Muscle of back (tissue), 11 donors: ENCODE results near the gene JUP. TPM values are rescaled to one million over a fixed set of nuclear protein-coding genes. Genes with fewer than 3 reads are reported as not detected.

Source experiments
- DNase-seq, 3 donors: peaks; one replicate each; pipeline versions ENCODE4 v3.0.0 to v3.0.0-alpha.2; 2013
- polyA plus RNA-seq, 10 donors: library from polyadenylated mRNA; unstranded; fragments of 120-200 nt; gene quantifications; one replicate each; pipeline ENCODE4 v1.2.1, GENCODE V29; 2013; ENCODE audit not compliant: insufficient read length in 10 of 10

Gene JUP
- polyA plus RNA-seq, 10 donors, result 26.8 to 68.0 (median 32.1) TPM

GRCh38 chr17:41725134-41725533, 61.4 kb downstream of the JUP start:
- DNase-seq, result no peak

DNA sequence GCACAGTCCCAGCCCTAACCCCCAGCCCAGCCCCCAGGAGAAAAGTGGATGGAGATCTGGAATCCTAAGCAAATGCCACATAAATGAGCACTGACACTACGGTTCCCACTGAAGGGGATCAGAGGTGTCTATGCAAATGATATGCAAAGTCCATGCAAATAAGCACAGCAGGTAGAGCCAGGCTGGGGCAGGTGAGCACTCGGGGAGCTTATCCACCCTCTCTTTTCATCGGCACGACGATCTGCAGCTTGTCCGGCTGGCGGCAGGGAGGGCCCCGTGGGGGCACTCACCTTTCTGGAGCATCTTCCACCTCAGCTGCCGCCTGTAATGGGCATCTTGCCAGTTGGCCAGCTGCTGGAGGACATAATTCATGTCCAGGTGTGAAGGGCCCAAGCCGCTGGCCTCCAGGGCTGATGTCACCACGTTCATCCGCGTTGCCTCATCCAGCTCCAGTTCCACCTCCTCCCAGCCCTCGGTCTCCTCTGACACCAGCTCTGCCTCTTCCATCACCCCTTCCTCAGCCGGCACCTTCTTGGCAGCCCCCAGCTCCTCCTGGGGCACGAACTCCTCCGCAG, 61.9 kb downstream of the JUP start:
- no peak for DNase-seq

GRCh38 chr17:41723801-41724475, 62.6 kb downstream of the JUP start:
- DNase-seq, result no peak

DNA sequence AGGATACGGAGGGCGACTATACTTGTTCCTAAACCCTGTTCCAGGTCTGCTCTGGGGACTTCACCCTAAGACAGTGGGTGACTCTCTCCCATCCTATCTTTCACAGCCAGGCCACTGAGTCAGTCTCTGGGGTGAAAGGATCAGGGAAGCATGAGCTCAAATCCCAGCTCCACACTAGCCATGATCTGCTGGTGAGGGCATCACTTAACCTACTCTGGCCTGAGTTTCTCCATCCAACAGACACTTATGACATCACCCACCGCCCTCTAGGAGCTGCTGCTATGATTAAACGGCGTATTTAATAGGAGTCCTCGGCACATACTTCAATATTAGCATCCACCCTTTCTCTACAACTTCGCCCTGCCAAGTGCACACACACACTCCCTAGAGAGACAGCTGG, 64.3 kb downstream of the JUP start:
- DNase-seq, result no peak

DNA sequence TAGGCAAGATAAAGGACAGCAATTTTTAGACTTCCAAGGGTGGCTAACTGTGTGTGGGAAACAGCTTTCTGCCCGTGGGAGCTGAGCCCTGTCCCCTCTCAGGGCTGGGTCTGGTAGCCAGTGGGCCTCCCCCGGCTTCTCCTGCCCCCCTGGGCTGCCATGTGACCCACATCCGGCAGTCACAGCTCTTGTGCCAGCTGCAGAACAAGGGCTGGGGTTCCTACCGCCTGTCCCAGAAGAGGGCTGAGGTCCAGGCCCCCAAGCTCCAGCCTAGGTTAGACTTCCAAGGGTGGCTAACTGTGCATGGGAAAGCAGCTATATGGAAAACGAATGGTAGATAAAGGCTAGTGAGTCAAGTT, 68.2 kb downstream of the JUP start:
- DNase-seq, result no peak

DNA sequence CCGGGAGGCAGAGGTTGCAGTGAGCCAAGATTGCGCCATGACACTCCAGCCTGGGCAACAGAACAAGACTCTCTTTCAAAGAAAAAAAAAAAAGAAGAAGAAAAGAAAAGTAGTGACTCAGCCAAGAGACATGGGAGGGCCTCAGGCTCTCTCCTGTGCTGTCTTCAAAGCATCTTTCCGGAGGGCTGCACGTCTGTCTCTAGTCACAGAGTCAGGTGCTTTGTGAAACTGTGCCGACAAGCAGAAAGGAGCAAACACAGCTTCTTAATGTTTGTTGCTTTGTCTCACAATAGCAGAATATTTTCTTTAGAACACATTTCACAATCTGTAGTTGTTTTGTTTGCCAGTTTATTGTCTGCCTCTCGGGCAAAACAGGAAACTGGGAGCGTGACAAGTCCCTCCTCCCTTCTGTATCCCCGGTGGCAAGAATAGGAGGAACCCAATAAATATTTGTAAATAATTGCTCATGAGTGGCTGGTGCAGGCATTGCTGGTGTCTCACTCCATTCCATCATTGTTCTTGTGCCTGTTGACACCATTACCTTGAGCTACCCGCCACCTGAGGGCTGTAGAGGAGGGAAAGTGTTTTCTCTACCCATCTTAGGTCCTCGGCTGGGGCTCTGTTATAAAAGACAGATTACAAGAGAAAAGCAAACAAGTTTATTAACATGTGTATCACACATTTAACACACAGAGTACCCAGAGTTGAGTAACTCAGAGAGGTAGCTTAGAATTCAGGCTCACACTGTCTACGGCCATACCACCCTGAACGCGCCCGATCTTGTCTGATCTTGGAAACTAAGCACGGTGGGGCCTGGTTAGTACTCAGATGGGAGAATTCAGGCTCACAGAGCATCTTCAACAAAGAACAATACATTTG, 68.9 kb downstream of the JUP start:
- no peak for DNase-seq

GRCh38 chr17:41711669-41712400, 74.7 kb downstream of the JUP start, which contains the start of gene GAST:
Gene GAST, plus strand, starts transcription at chr17:41712331. Its CDS starts 3,106 bp downstream, at chr17:41715437.
- no peak for DNase-seq

DNA sequence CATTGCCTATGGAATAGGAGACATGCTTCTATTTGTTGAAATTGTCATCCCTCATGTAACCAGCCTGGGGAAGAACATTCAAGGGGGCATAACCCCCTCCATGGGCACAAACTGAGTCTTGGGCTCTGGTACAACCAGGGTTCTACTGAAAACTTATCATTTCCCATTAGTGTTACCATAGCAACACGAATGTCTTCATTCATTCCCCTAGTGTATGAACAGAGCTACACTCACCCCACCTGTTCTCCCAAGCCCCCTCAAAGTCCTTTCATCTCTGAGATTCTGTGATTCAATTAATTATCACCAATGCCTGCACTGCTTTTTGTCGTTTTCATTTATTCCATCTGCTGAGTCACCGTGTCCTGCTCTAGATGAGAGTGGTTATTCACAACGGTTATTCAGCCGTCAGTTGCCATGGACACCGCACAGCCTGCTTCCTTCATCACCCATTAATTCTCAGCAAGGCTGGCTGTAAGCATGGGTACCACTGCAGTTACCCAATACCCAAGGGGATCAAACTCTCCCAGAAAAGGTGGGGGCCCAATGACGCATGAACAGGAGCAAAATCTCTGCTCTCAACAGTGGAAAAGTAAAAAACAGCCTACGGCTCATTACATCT, 75.9 kb downstream of the JUP start:
- no peak for DNase-seq

DNA sequence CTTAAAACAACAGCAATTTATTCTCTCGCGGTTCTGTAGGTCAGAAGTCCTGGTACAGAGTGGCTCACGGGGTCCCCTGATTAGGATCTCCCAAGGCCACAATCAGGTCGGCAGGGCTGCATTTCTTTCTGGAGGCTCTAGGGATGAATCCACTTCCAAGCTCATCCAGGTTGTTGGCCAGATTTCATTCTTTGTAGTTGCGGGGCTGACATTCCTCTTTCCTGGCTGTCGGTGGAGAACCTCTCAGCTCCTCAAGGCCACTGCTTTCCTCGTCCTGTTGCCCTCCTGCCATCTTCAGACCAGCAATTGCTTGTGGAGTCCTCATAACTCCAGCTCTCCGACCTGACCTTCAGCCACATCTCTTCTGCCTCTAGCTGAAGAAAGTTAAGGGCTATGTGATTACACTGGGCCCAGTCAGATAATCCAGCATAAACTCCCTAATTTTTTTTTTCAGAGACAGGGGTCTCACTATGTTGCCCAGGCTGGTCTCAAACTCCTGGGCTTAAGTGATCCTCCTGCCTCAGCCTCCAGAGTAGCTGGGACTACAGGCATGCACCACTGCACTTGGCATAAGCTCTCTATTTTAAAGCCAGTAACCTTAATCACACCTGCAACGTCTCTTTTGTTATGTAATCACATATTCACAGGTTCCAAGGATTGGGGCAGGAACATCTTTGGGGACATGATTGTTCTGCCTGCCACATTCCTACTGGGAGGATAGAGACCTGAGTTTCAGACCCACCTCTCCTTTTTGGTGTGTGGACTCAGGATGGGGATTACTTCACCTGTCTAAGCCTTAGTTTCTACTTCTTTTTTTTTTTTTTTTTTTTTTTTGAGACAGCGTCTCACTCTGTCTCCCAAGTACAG, 78.5 kb downstream of the JUP start:
- no peak for DNase-seq

DNA sequence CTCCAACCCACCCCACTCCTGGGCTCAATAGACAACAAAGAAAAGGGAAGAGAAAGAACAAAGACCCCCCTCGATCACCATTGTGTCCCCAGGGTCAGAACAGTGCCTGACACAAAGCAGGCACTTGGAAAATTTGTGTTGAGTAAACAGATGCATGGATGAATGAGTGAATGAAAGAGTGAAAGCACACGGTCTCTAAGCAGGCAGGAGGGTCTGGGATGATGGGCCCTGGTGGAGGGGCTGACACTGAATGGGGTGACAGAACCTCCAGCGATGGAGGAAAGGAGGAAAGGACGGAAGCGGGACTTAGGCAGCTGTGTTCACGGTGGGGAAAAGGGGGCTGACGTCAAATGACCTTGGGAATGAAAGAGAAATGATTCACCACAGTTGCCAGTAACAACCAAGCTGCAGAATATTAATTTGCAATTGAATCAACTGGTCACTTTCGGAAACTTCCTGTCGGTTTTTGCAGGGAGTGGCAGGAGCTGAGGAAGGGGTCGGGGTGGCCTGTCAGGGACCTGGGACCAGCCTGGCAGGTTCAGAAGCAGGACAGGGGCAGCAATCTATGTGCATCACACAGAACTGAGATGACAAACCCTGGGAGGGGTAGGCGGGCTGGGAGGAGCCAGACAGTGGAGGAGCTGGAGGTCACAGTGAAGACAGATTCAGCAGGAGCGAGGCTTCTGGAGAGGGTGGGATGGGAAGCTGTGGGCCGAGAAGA, 81.1 kb downstream of the JUP start:
- DNase-seq, result peak in 1 of 3 donors; percentile 19

Other genes starting within 250 kb of the JUP start
- under 1 TPM in 2 of 10 donors, not detected in 8; 0.08 to 0.19 TPM for gene KRT9, start 214.7 kb downstream of the JUP start, polyA plus RNA-seq
- gene KRT14, start 199.8 kb downstream of the JUP start, polyA plus RNA-seq, result 10 to 100 TPM in 2 of 10 donors, under 1 TPM in 5, not detected in 3; 0.26 to 72.1 (median 0.46) TPM
- 1 to 10 TPM in 1 of 10 donors, under 1 TPM in 1, not detected in 8; 0.84 to 2.3 TPM for gene KRT16, start 173.9 kb downstream of the JUP start, polyA plus RNA-seq
- gene KRT17, start 162.1 kb downstream of the JUP start, polyA plus RNA-seq, result 100 to 1,000 TPM in 2 of 10 donors, 1 to 10 TPM in 5, under 1 TPM in 3; 0.46 to 228 (median 1.6) TPM
- 100 to 1,000 TPM; 761 to 893 (median 828) TPM for gene EIF1, start 97.8 kb downstream of the JUP start, polyA plus RNA-seq
- gene GAST, start 74.4 kb downstream of the JUP start, polyA plus RNA-seq, result under 1 TPM in 1 of 10 donors, not detected in 9; 0.72 TPM
- under 1 TPM in 8 of 10 donors, not detected in 2; 0.04 to 0.32 (median 0.08) TPM for gene HAP1, start 52.1 kb downstream of the JUP start, polyA plus RNA-seq
- 10 to 100 TPM; 27.6 to 59.2 (median 40.2) TPM for gene P3H4, start 25.2 kb upstream of the JUP start, polyA plus RNA-seq
- gene FKBP10, start 26.3 kb upstream of the JUP start, polyA plus RNA-seq, result 100 to 1,000 TPM; 104 to 191 (median 135) TPM
- gene NT5C3B, start 49.5 kb upstream of the JUP start, polyA plus RNA-seq, result 10 to 100 TPM; 32.4 to 79.1 (median 45.9) TPM
- gene KLHL10, start 51.1 kb upstream of the JUP start, polyA plus RNA-seq, result under 1 TPM in 4 of 10 donors, not detected in 6; 0.15 to 0.43 (median 0.18) TPM
- 1 to 10 TPM; 4.4 to 6.4 (median 5.6) TPM for gene KLHL11, start 78.7 kb upstream of the JUP start, polyA plus RNA-seq
- gene ACLY, start 132.2 kb upstream of the JUP start, polyA plus RNA-seq, result 10 to 100 TPM; 48.4 to 77.4 (median 58.5) TPM
- 1 to 10 TPM in 1 of 10 donors, under 1 TPM in 9; 0.53 to 1.2 (median 0.71) TPM for gene ODAD4, start 143.9 kb upstream of the JUP start, polyA plus RNA-seq
- gene CNP, start 180.1 kb upstream of the JUP start, polyA plus RNA-seq, result 10 to 100 TPM; 34.3 to 62.8 (median 41.1) TPM
- gene DNAJC7, start 230.7 kb upstream of the JUP start, polyA plus RNA-seq, result 100 to 1,000 TPM in 2 of 10 donors, 10 to 100 TPM in 8; 79.1 to 109 (median 91.0) TPM
- 10 to 100 TPM; 32.9 to 50.9 (median 41.2) TPM for gene NKIRAS2, start 233.4 kb upstream of the JUP start, polyA plus RNA-seq